GM23248 (cell line): Measurements from ENCODE around the gene PDE8A. TPM values are rescaled to one million over a fixed set of nuclear protein-coding genes. Genes with fewer than 3 reads are reported as not detected.

Source experiments
- DNase-seq: peaks from one replicate; pipeline ENCODE4 v3.0.0-alpha.2; 2015
- H2AFZ ChIP-seq: fragments of 200-600 bp; sonication (generic); 2 replicates; pipeline ENCODE4 v1.6.1; 2016; ENCODE audit warnings: antibody characterized with exemption
- H3F3A ChIP-seq: fragments of 200-600 bp; sonication (generic); 2 replicates; pipeline ENCODE4 v1.6.1; 2016; ENCODE audit warnings: mild to moderate bottlenecking, antibody characterized with exemption, mixed run types; ENCODE audit not compliant: insufficient read depth
- H3K27ac ChIP-seq: fragments of 200-600 bp; sonication (generic); 2 replicates; pipeline ENCODE4 v1.5.1; 2016; ENCODE audit warnings: mild to moderate bottlenecking
- H3K27me3 ChIP-seq: fragments of 200-600 bp; sonication (generic); replicated peaks from 2 replicates; pipeline ENCODE4 v1.6.1; 2016; ENCODE audit warnings: mild to moderate bottlenecking; ENCODE audit not compliant: insufficient read depth
- H3K36me3 ChIP-seq: fragments of 200-600 bp; sonication (generic); 2 replicates; pipeline ENCODE4 v1.6.1; 2016; ENCODE audit warnings: low read depth, mild to moderate bottlenecking
- H3K4me1 ChIP-seq: fragments of 200-600 bp; sonication (generic); 2 replicates; pipeline ENCODE4 v1.6.1; 2016; ENCODE audit warnings: mild to moderate bottlenecking; ENCODE audit not compliant: insufficient read depth
- H3K4me2 ChIP-seq: fragments of 200-600 bp; sonication (generic); one replicate; pipeline ENCODE4 v1.6.1; 2016; ENCODE audit warnings: mild to moderate bottlenecking; ENCODE audit not compliant: unreplicated experiment
- H3K4me3 ChIP-seq: fragments of 200-600 bp; sonication (generic); 2 replicates; pipeline ENCODE4 v1.5.1; 2016; ENCODE audit warnings: mild to moderate bottlenecking
- H3K79me2 ChIP-seq: fragments of 200-600 bp; sonication (generic); 2 replicates; pipeline ENCODE4 v1.6.1; 2016; ENCODE audit warnings: mild to moderate bottlenecking; ENCODE audit not compliant: insufficient read depth
- H3K9ac ChIP-seq: fragments of 200-600 bp; sonication (generic); 2 replicates; pipeline ENCODE4 v1.6.1; 2016; ENCODE audit warnings: mild to moderate bottlenecking
- H3K9me2 ChIP-seq: fragments of 200-600 bp; sonication (generic); 2 replicates; pipeline ENCODE4 v1.6.1; 2016; ENCODE audit warnings: mixed run types, mild to moderate bottlenecking, moderate library complexity; ENCODE audit not compliant: insufficient read depth
- H3K9me3 ChIP-seq: fragments of 200-600 bp; sonication (generic); one replicate; pipeline ENCODE4 v1.6.1; 2017; ENCODE audit warnings: low read depth
- H4K20me1 ChIP-seq: fragments of 200-600 bp; sonication (generic); 2 replicates; pipeline ENCODE4 v1.6.0; 2016; ENCODE audit not compliant: insufficient read depth
- EZH2 ChIP-seq: fragments of 200-600 bp; sonication (generic); IDR thresholded peaks from 2 replicates; pipeline ENCODE4 v1.6.1; 2018; ENCODE audit warnings: antibody characterized with exemption, mild to moderate bottlenecking; ENCODE audit not compliant: insufficient read depth, poor library complexity, severe bottlenecking
- EZH2phosphoT487 ChIP-seq: fragments of 200-600 bp; sonication (generic); IDR thresholded peaks from 2 replicates; pipeline ENCODE4 v1.6.1; 2018; ENCODE audit warnings: antibody characterized with exemption, moderate library complexity, mild to moderate bottlenecking, low read depth; ENCODE audit not compliant: insufficient read depth
- WGBS, 2 experiments: methylation state at CpG; one replicate each; pipeline ENCODE4 v1.1.6; 2015 to 2017; ENCODE audit warnings: low lambda C conversion rate in 2 of 2, low coverage in 1 of 2; ENCODE audit errors: missing lambda C conversion rate in 2 of 2; 5-methylcytosine and 5-hydroxymethylcytosine counted together
- in situ Hi-C: fragments of 300-500 bp; cut with MboI; formaldehyde crosslinking; loops from 2 replicates; pipeline ENCODE4 v1.15.0; 2020
- polyA plus RNA-seq: library from polyadenylated mRNA; unstranded; fragments of >200 nt; fragmentation: Nextera tagmentation; extraction: Ambion mirVana; gene quantifications from 2 replicates; pipeline ENCODE4 v1.2.1, GENCODE V29; 2016
- total RNA-seq: library from RNA; depleted of rRNA; stranded (reverse); fragments of >200 nt; shearing (Covaris generic); gene quantifications from 2 replicates; pipeline ENCODE4 v1.2.3, GENCODE V29; 2014

PDE8A gene
- total and polyA plus RNA-seq, 2 experiments from 2014 or later = 13.9 to 22.7 TPM

GRCh38 chr15:84980196-84981053 is 1.2 kb upstream of the PDE8A start:
- Histone ChIP-seq H3K9ac (peak overlapping the region; percentile 93), H3K9me2 (no peaks in the 10 kb centered on the region), H3K27me3 (no peaks in the 10 kb centered on the region), H3K4me2 (peak overlapping the region; percentile 84), H3K4me3 (peak overlapping the region; percentile 96), H3K4me1 (peaks cover 10% of the 10 kb centered on the region), H3K27ac (peak overlapping the region; percentile 89), H3K36me3 (no peaks in the 10 kb centered on the region), H2AFZ (peak overlapping the region; percentile 90), H4K20me1 (no peaks in the 10 kb centered on the region), H3F3A (0 out of 2 replicates have a peak, but pooled peaks cover 18% of the 10 kb centered on the region), H3K79me2 (peaks cover 32% of the 10 kb centered on the region), H3K9me3 (no peaks in the 10 kb centered on the region)
- DNase-seq = peak; percentile 94
- WGBS, 2 experiments = 1 to 2% methylated on average over 43 to 45 of the region's 66 CpGs
- in situ Hi-C loops = no loop called here
- TF ChIP-seq EZH2 (no peak), EZH2phosphoT487 (no peak)

- Histone ChIP-seq H3F3A (0 out of 2 replicates have a peak, but pooled peaks cover 18% of the 10 kb centered on the region), H2AFZ (peak overlapping the region; percentile 90), H3K79me2 (peaks cover 40% of the 10 kb centered on the region), H3K4me1 (peaks cover 10% of the 10 kb centered on the region), H3K27ac (peak overlapping the region; percentile 89), H3K9me2 (no peaks in the 10 kb centered on the region), H3K36me3 (no peaks in the 10 kb centered on the region), H3K4me3 (peak overlapping the region; percentile 96), H4K20me1 (no peaks in the 10 kb centered on the region), H3K9me3 (no peaks in the 10 kb centered on the region), H3K9ac (peak overlapping the region; percentile 93), H3K4me2 (peak overlapping the region; percentile 84), H3K27me3 (no peaks in the 10 kb centered on the region)
- in situ Hi-C loops = no loop called here
- 1% methylated on average over 28 to 38 of the region's 75 CpGs for WGBS, 2 experiments
- DNase-seq = peak; percentile 97
- TF ChIP-seq EZH2phosphoT487 (no peak), EZH2 (no peak)
Observed at GRCh38 chr15:84981054-84981710, 474 bp upstream of the PDE8A start.

- H3K9me3 ChIP-seq = no peaks in the 10 kb centered on the region
- H3K79me2 ChIP-seq = peaks cover 52% of the 10 kb centered on the region
- WGBS, 2 experiments = 2 to 4% methylated on average over 28 to 35 of the region's 46 CpGs
- peak overlapping the region; percentile 96 for H3K4me3 ChIP-seq
- H3K27me3 ChIP-seq = no peaks in the 10 kb centered on the region
- peaks cover 10% of the 10 kb centered on the region for H3K4me1 ChIP-seq
- peak overlapping the region; percentile 93 for H3K9ac ChIP-seq
- peak overlapping the region; percentile 74 for H2AFZ ChIP-seq
- H3K9me2 ChIP-seq = no peaks in the 10 kb centered on the region
- peak; percentile 65 for DNase-seq
- H3F3A ChIP-seq = 0 out of 2 replicates have a peak, but pooled peaks cover 18% of the 10 kb centered on the region
- in situ Hi-C loops = no loop called here
- peak overlapping the region; percentile 89 for H3K27ac ChIP-seq
- H3K36me3 ChIP-seq = no peaks in the 10 kb centered on the region
- no peaks in the 10 kb centered on the region for H4K20me1 ChIP-seq
- TF ChIP-seq EZH2phosphoT487 = no peak
- no peak for TF ChIP-seq EZH2
- peak overlapping the region; percentile 83 for H3K4me2 ChIP-seq
Observed at GRCh38 chr15:84982301-84982920, 755 bp downstream of the PDE8A start.

- peak; percentile 21 for DNase-seq
- Histone ChIP-seq H3K27ac (peak overlapping the region; percentile 89), H3K36me3 (no peaks in the 10 kb centered on the region), H3K27me3 (no peaks in the 10 kb centered on the region), H3K4me3 (peak overlapping the region; percentile 96), H4K20me1 (no peaks in the 10 kb centered on the region), H3K4me1 (peaks cover 10% of the 10 kb centered on the region), H3K79me2 (peaks cover 61% of the 10 kb centered on the region), H3K9me3 (no peaks in the 10 kb centered on the region), H3K9me2 (no peaks in the 10 kb centered on the region), H3F3A (0 out of 2 replicates have a peak, but pooled peaks cover 18% of the 10 kb centered on the region), H3K9ac (peak overlapping the region; percentile 93), H3K4me2 (peak overlapping the region; percentile 83), H2AFZ (peak overlapping the region; percentile 74)
- no peak for TF ChIP-seq EZH2phosphoT487
- TF ChIP-seq EZH2 = no peak
- 6 to 7% methylated on average over 4 of the region's 4 CpGs for WGBS, 2 experiments
- in situ Hi-C loops = no loop called here
Observed at GRCh38 chr15:84983294-84983693, 1.6 kb downstream of the PDE8A start.
